WTC11 (cell line): ENCODE results near the gene ZNF439. TPM values are rescaled to one million over a fixed set of nuclear protein-coding genes. Genes with fewer than 3 reads are reported as not detected.

Source experiments
- ATAC-seq: fragments of 200-7000 bp; cut with Tn5 transposase; 2 replicates; pipeline ENCODE4 v1.10.0; 2021; ENCODE audit warnings: mild to moderate bottlenecking, moderate library complexity
- CTCF ChIA-PET: fragments of 300-600 bp; sonication (Branson Sonifier 250); formaldehyde crosslinking; loops from one replicate; lab custom pipeline; 2021; ENCODE audit warnings: antibody characterized with exemption; lab: Charles Lee
- POLR2A ChIA-PET: fragments of 350-600 bp; sonication (Branson Sonifier 250); formaldehyde crosslinking; loops from one replicate; lab custom pipeline; 2021; ENCODE audit warnings: antibody characterized with exemption; lab: Charles Lee
- DNase-seq: peaks from one replicate; pipeline ENCODE4 v3.0.0; 2021; ENCODE audit warnings: low spot score
- H3K27ac Mint-ChIP-seq: 2 replicates; pipeline ENCODE4 v1.8.0; 2021; ENCODE audit warnings: mixed read lengths
- H3K27me3 Mint-ChIP-seq: 2 replicates; pipeline ENCODE4 v1.8.0; 2021; ENCODE audit warnings: low read depth, mild to moderate bottlenecking, moderate library complexity, mixed read lengths
- H3K36me3 Mint-ChIP-seq: 2 replicates; pipeline ENCODE4 v1.8.0; 2021; ENCODE audit warnings: mixed read lengths
- H3K4me1 Mint-ChIP-seq: 2 replicates; pipeline ENCODE4 v1.8.0; 2022; ENCODE audit warnings: mixed read lengths
- H3K4me3 Mint-ChIP-seq: 2 replicates; pipeline ENCODE4 v1.8.0; 2021; ENCODE audit warnings: mild to moderate bottlenecking, moderate library complexity, mixed read lengths
- H3K9me3 Mint-ChIP-seq: 2 replicates; pipeline ENCODE4 v1.8.0; 2021; ENCODE audit warnings: mixed read lengths
- ATF1 ChIP-seq: sonication (generic); formaldehyde crosslinking; IDR thresholded peaks from 2 replicates; pipeline ENCODE4 v1.8.1; 2023; ENCODE audit warnings: mild to moderate bottlenecking, moderate library complexity, missing genetic modification reagents
- ATF3 ChIP-seq: sonication (generic); formaldehyde crosslinking; conservative IDR thresholded peaks from 2 replicates; pipeline ENCODE4 v1.8.1; 2022; ENCODE audit warnings: mild to moderate bottlenecking, missing genetic modification reagents
- FOXJ3 ChIP-seq: sonication (generic); formaldehyde crosslinking; IDR thresholded peaks from 2 replicates; pipeline ENCODE4 v1.9.0; 2021; ENCODE audit warnings: missing genetic modification reagents, mild to moderate bottlenecking, borderline replicate concordance
- FOXK1 ChIP-seq: sonication (generic); formaldehyde crosslinking; IDR thresholded peaks from 2 replicates; pipeline ENCODE4 v1.8.0; 2022; ENCODE audit warnings: mild to moderate bottlenecking, moderate library complexity, missing genetic modification reagents
- FOXP1 ChIP-seq: sonication (generic); formaldehyde crosslinking; IDR thresholded peaks from 2 replicates; pipeline ENCODE4 v1.8.0; 2022; ENCODE audit warnings: missing genetic modification reagents, mild to moderate bottlenecking, moderate library complexity, borderline replicate concordance
- HMGXB4 ChIP-seq: sonication (generic); formaldehyde crosslinking; IDR thresholded peaks from 2 replicates; pipeline ENCODE4 v1.8.1; 2023; ENCODE audit warnings: mild to moderate bottlenecking, moderate library complexity, missing genetic modification reagents
- IRF1 ChIP-seq: sonication (generic); formaldehyde crosslinking; IDR thresholded peaks from 2 replicates; pipeline ENCODE4 v1.8.0; 2023; ENCODE audit warnings: missing genetic modification reagents
- JAZF1 ChIP-seq: fragments of 250-450 bp; sonication (Bioruptor Pico); IDR thresholded peaks from 2 replicates; pipeline ENCODE4 v1.9.0; 2021; ENCODE audit warnings: moderate library complexity, mild to moderate bottlenecking, inconsistent platforms
- JUN ChIP-seq: sonication (generic); formaldehyde crosslinking; IDR thresholded peaks from 2 replicates; pipeline ENCODE4 v1.8.0; 2023; ENCODE audit warnings: mild to moderate bottlenecking, missing genetic modification reagents
- KAT7 ChIP-seq: sonication (generic); formaldehyde crosslinking; IDR thresholded peaks from 2 replicates; pipeline ENCODE4 v1.8.1; 2023; ENCODE audit warnings: missing genetic modification reagents, mild to moderate bottlenecking, borderline replicate concordance
- MAX ChIP-seq: sonication (generic); formaldehyde crosslinking; IDR thresholded peaks from 2 replicates; pipeline ENCODE4 v1.8.0; 2022; ENCODE audit warnings: mild to moderate bottlenecking, missing genetic modification reagents
- MYBL2 ChIP-seq: sonication (generic); formaldehyde crosslinking; IDR thresholded peaks from 2 replicates; pipeline ENCODE4 v1.8.1; 2023; ENCODE audit warnings: mild to moderate bottlenecking, moderate library complexity, missing genetic modification reagents
- NFYB ChIP-seq: sonication (generic); formaldehyde crosslinking; conservative IDR thresholded peaks from 2 replicates; pipeline ENCODE4 v1.8.0; 2022; ENCODE audit warnings: low read depth, missing genetic modification reagents
- NR2C2 ChIP-seq: sonication (generic); formaldehyde crosslinking; IDR thresholded peaks from 2 replicates; pipeline ENCODE4 v1.8.0; 2022; ENCODE audit warnings: mild to moderate bottlenecking, missing genetic modification reagents
- RELA ChIP-seq: sonication (generic); formaldehyde crosslinking; IDR thresholded peaks from 2 replicates; pipeline ENCODE4 v1.8.1; 2022; ENCODE audit warnings: missing genetic modification reagents, mild to moderate bottlenecking, borderline replicate concordance
- TEAD4 ChIP-seq: sonication (generic); formaldehyde crosslinking; IDR thresholded peaks from 2 replicates; pipeline ENCODE4 v1.8.0; 2022; ENCODE audit warnings: mild to moderate bottlenecking, missing genetic modification reagents
- ZNF263 ChIP-seq: sonication (generic); formaldehyde crosslinking; IDR thresholded peaks from 2 replicates; pipeline ENCODE4 v1.8.1; 2022; ENCODE audit warnings: low read depth, mild to moderate bottlenecking, moderate library complexity, missing genetic modification reagents
- ZNF423 ChIP-seq: fragments of 250-450 bp; sonication (Bioruptor Pico); IDR thresholded peaks from 2 replicates; pipeline ENCODE4 v2.1.2; 2022; ENCODE audit warnings: mild to moderate bottlenecking, moderate library complexity
- ZNF425 ChIP-seq: fragments of 250-450 bp; sonication (Bioruptor Pico); conservative IDR thresholded peaks from 2 replicates; pipeline ENCODE4 v1.9.0; 2021; ENCODE audit warnings: mild to moderate bottlenecking
- ZNF512 ChIP-seq: sonication (generic); formaldehyde crosslinking; IDR thresholded peaks from 2 replicates; pipeline ENCODE4 v1.8.1; 2022; ENCODE audit warnings: missing genetic modification reagents, borderline replicate concordance
- ZNF671 ChIP-seq: fragments of 250-450 bp; sonication (Bioruptor Pico); IDR thresholded peaks from 2 replicates; pipeline ENCODE4 v1.8.0; 2021; ENCODE audit warnings: mild to moderate bottlenecking
- ZSCAN18 ChIP-seq: fragments of 250-450 bp; sonication (Bioruptor Pico); IDR thresholded peaks from 2 replicates; pipeline ENCODE4 v2.1.2; 2022; ENCODE audit warnings: mild to moderate bottlenecking, moderate library complexity
- total RNA-seq: library from RNA; stranded (reverse); gene quantifications from 3 replicates; pipeline ENCODE4 v1.2.3, GENCODE V29; 2021

ZNF439 gene
- total RNA-seq, 1 experiment from 2014 or later: 5.7 TPM

- H3K36me3 Mint-ChIP-seq: peaks cover 26% of the 10 kb centered on the region
- H3K4me1 Mint-ChIP-seq: no peaks in the 10 kb centered on the region
- peaks cover 38% of the 10 kb centered on the region for H3K9me3 Mint-ChIP-seq
- CTCF ChIA-PET: no interaction called here
- no peak overlapping the region for H3K27ac Mint-ChIP-seq
- peaks cover 46% of the 10 kb centered on the region for H3K27me3 Mint-ChIP-seq
- ATAC-seq: no peak
- TF ChIP-seq ATF3 (no peak), ZNF425 (no peak), IRF1 (CRISPR knock-in tag) (no peak), NFYB (CRISPR knock-in tag) (no peak), JUN (no peak), TEAD4 (CRISPR knock-in tag) (no peak), ZNF512 (no peak), FOXK1 (CRISPR knock-in tag) (no peak), ATF1 (CRISPR knock-in tag) (no peak), KAT7 (CRISPR knock-in tag) (no peak), HMGXB4 (CRISPR knock-in tag) (no peak)
- TF ChIP-seq, all 79 proteins: peak for 0
- H3K4me3 Mint-ChIP-seq: no peak overlapping the region
- DNase-seq: no peak
- POLR2A ChIA-PET: no interaction called here
These were observed 42.0 kb upstream of the ZNF439 start for GRCh38 chr19:11806354-11807098.

GRCh38 chr19:11807099-11807380, 41.5 kb upstream of the ZNF439 start:
- H3K36me3 Mint-ChIP-seq: peaks cover 26% of the 10 kb centered on the region
- peaks cover 38% of the 10 kb centered on the region for H3K9me3 Mint-ChIP-seq
- no peaks in the 10 kb centered on the region for H3K4me1 Mint-ChIP-seq
- DNase-seq (no peak), ATAC-seq (no peak)
- POLR2A ChIA-PET: no interaction called here
- no peak overlapping the region for H3K4me3 Mint-ChIP-seq
- CTCF ChIA-PET: no interaction called here
- no peak overlapping the region for H3K27ac Mint-ChIP-seq
- H3K27me3 Mint-ChIP-seq: peaks cover 46% of the 10 kb centered on the region
- no peak for TF ChIP-seq NR2C2 (CRISPR knock-in tag)
- TF ChIP-seq ZNF263 (CRISPR knock-in tag): no peak
- TF ChIP-seq MYBL2 (CRISPR knock-in tag): no peak
- TF ChIP-seq FOXJ3 (CRISPR knock-in tag): no peak
- no peak for TF ChIP-seq FOXP1 (CRISPR knock-in tag)
- no peak for TF ChIP-seq ATF3
- TF ChIP-seq JAZF1 (CRISPR knock-in tag): no peak
- no peak for TF ChIP-seq MAX (CRISPR knock-in tag)
- no peak for TF ChIP-seq RELA
- no peak for TF ChIP-seq ZNF671 (CRISPR knock-in tag)
- no peak for TF ChIP-seq ZNF423 (CRISPR knock-in tag)
- TF ChIP-seq ZSCAN18: no peak
